ENCODE results near the gene PARM1.

PARM1 gene, protein sequence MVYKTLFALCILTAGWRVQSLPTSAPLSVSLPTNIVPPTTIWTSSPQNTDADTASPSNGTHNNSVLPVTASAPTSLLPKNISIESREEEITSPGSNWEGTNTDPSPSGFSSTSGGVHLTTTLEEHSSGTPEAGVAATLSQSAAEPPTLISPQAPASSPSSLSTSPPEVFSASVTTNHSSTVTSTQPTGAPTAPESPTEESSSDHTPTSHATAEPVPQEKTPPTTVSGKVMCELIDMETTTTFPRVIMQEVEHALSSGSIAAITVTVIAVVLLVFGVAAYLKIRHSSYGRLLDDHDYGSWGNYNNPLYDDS

GRCh38 chr4:74932832-74933561 is at the start of gene PARM1:
PARM1 (plus strand) TSS chr4:74933116; CDS start chr4:74933328, 212 bp downstream.
- intact Hi-C loops (cut with DNase I) = loop anchor here (5.0 to 10.0 kb wide), 2 partner anchors 58 to 559 kb away; no protein-coding TSS in a partner anchor
- DNase-seq = peak; percentile 82 to 98 (median 95)

DNA sequence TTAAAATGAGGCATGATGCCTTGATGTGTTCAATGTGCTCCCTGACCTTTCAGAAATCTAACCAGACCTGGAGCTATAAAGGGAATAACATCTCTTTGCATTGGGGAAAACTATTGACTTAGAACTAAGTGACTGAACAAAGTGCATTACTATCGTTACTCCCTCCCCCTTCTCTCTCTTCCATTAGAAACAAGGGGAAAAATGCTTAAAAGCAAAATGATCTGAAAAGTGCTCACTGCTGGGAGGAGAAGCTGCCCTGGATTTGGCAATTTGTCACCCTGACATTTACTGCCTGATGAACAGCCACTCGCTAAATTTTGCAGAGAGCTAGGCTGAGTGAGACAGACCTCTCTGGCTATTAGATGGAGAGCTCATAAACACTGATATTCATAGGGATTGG is 48.6 kb upstream of the PARM1 start:
- no peak for DNase-seq
- intact Hi-C loops (cut with DNase I) = no loop called here

- intact Hi-C loops (cut with DNase I) = no loop called here
- DNase-seq = peak in 1 of 42 donors; percentile 18
Observed at GRCh38 chr4:74886484-74886883, 46.4 kb upstream of the PARM1 start.

- intact Hi-C loops (cut with DNase I) = no loop called here
- no peak for DNase-seq
Observed at GRCh38 chr4:74890341-74890740, 42.6 kb upstream of the PARM1 start.

DNA sequence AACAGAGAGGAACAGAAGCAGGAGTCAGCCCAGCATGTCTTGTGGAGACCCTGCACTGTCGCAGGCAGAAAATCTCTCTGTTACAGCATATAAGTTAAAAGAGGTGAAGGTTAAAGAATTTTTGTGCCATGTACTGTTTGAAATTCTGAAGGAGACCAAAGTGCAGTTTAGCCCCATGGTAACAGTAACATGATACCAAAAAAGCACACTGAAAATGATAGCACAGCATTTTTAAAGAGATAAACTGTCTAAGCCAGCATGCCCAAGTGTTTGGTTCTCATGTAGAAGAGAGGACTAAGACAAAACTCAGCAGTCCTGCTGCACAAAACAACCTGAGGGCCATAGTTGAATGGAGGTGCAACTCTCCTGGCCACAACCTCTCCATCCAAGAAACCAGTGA is 41.9 kb upstream of the PARM1 start:
- intact Hi-C loops (cut with DNase I) = no loop called here
- no peak for DNase-seq

GRCh38 chr4:74893171-74893570 is 39.7 kb upstream of the PARM1 start:
- intact Hi-C loops (cut with DNase I) = no loop called here

GRCh38 chr4:74896595-74896994 is 36.3 kb upstream of the PARM1 start:
- intact Hi-C loops (cut with DNase I) = no loop called here
- no peak for DNase-seq

More at GRCh38 chr4:74893171-74893570, 39.7 kb upstream of the PARM1 start:
- DNase-seq = no peak

- DNase-seq = no peak
Observed at GRCh38 chr4:74897386-74897785, 35.5 kb upstream of the PARM1 start.

GRCh38 chr4:74900862-74901261 is 32.1 kb upstream of the PARM1 start:
- intact Hi-C loops (cut with DNase I) = no loop called here
- no peak for DNase-seq

More at GRCh38 chr4:74897386-74897785, 35.5 kb upstream of the PARM1 start:
- intact Hi-C loops (cut with DNase I) = no loop called here

DNA sequence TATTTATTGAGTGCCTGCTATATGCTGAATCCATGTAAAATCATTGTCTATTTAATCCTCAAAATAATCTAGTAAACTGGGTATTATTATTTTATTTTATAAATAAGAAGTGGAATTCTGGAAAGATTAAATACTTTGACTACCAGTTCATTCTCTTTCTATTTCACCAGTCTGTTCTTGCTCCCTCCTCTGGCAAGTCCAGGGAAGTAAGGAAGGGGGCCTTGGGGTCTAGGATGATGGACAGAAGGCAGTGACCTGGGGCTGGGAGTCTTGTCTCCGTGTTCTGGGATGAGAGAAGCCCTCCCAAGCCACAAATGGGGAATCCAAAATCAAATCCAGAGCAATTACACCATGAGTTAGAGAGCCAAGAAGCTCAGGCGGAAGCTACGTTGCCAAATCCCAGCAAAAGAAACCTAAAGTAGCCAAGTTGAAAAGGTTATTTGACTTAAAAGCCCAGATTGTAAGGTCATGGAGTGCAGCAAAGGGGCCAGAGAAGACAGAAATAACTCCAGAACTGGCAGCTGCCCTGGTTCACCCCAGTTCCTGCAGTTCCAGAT is 28.3 kb upstream of the PARM1 start:
- no peak for DNase-seq
- intact Hi-C loops (cut with DNase I) = no loop called here

DNA sequence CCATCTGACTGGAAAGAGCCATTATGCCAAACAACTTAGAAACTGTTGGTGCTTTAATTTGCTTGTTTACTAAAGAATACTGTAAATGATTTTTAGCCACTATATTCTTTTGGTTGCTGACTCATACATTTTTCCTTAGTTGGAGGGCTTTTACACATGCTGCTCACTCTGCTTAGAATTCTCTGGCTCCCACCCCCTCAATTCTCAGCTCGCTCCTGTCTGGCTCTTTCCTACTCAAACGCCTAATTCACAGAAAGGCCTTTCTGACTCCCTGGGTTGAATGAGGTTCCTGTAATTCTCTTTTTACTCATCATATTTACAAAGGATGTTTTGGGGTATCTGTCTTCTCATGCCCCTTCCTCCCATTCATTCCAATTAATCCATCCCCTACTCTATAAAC is 26.1 kb upstream of the PARM1 start:
- intact Hi-C loops (cut with DNase I) = no loop called here
- peak in 28 of 42 donors; percentile 5 to 75 (median 32) for DNase-seq

- intact Hi-C loops (cut with DNase I) = no loop called here
Observed at GRCh38 chr4:74919783-74920182, 13.1 kb upstream of the PARM1 start.

DNA sequence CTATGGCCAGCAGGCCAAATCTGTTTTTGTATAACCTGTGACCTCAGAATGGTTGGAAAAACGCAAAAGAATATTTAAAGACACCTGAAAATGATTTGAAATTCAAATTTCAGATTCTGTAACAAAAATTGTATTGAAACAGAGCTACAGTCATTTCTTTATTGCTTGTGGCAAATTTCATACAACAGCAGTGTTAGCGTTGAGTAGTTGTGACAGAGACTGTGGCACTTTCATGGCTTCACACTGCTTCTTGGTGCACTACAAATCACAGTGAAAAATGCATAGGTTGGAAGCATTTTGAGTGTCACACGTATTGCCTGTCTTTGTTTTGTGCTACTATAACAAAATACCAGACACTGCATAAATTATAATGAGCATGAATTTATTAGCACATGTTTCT is 12.2 kb upstream of the PARM1 start:
- intact Hi-C loops (cut with DNase I) = no loop called here
- no peak for DNase-seq

More at GRCh38 chr4:74919783-74920182, 13.1 kb upstream of the PARM1 start:
- DNase-seq = no peak

DNA sequence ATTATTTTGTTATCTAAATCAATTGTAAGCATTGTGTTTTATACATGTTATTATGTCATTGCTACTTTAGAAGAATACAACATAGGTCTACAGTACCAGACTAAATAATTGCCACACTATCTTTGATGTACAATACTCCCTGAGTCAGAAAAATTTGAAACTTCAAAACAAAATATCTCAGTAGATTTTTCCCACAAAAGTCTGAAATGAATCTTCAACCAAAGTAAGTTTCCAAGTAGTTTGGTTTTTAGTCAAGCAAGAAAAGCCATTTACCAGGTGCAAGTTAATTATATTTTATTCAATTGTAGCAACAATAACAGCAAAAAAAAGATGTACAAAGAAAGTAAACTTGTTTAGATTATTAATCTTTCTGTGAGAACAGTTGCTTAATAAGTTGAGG is 11.4 kb upstream of the PARM1 start:
- intact Hi-C loops (cut with DNase I) = no loop called here
- no peak for DNase-seq

- DNase-seq = no peak
- intact Hi-C loops (cut with DNase I) = no loop called here
Observed at GRCh38 chr4:74926007-74926406, 6.9 kb upstream of the PARM1 start.

GRCh38 chr4:74930162-74930561 is 2.8 kb upstream of the PARM1 start:
- intact Hi-C loops (cut with DNase I) = loop anchor here (5.0 to 10.0 kb wide), 2 partner anchors 55 to 562 kb away; no protein-coding TSS in a partner anchor
- no peak for DNase-seq

- no peak for DNase-seq
- intact Hi-C loops (cut with DNase I) = loop anchor here (5.0 to 10.0 kb wide), 2 partner anchors 57 to 561 kb away; no protein-coding TSS in a partner anchor
Observed at GRCh38 chr4:74931376-74931775, 1.5 kb upstream of the PARM1 start.

GRCh38 chr4:74932010-74932409 is 906 bp upstream of the PARM1 start:
- intact Hi-C loops (cut with DNase I) = loop anchor here (5.0 to 10.0 kb wide), 2 partner anchors 57 to 560 kb away; no protein-coding TSS in a partner anchor
- DNase-seq = no peak

- intact Hi-C loops (cut with DNase I) = loop anchor here (5.0 to 10.0 kb wide), 2 partner anchors 59 to 559 kb away; no protein-coding TSS in a partner anchor
- DNase-seq = peak in 37 of 42 donors; percentile 8 to 67 (median 33)
Observed at GRCh38 chr4:74933562-74934015, 673 bp downstream of the PARM1 start.
